Type B pancreatic cell (in vitro differentiated cells): ENCODE data around the gene SSTR4. TPM values are rescaled to one million over a fixed set of nuclear protein-coding genes. Genes with fewer than 3 reads are reported as not detected.

Experiments
- DNase-seq: peaks from one replicate; pipeline ENCODE4 v3.0.0; 2021; ENCODE audit warnings: mixed read lengths; ENCODE audit not compliant: unreplicated experiment; ENCODE audit errors: extremely low spot score
- H3K27ac Mint-ChIP-seq: 2 replicates; pipeline ENCODE4 v1.8.0; 2021; ENCODE audit warnings: mild to moderate bottlenecking, mixed read lengths
- H3K27me3 Mint-ChIP-seq: 2 replicates; pipeline ENCODE4 v1.8.0; 2021; ENCODE audit warnings: mixed read lengths
- H3K36me3 Mint-ChIP-seq: 2 replicates; pipeline ENCODE4 v1.8.0; 2021; ENCODE audit warnings: mixed read lengths
- H3K4me1 Mint-ChIP-seq: one replicate; pipeline ENCODE4 v1.8.0; 2021; ENCODE audit warnings: mixed read lengths; ENCODE audit not compliant: unreplicated experiment
- H3K4me3 Mint-ChIP-seq: 2 replicates; pipeline ENCODE4 v1.8.0; 2021; ENCODE audit warnings: mild to moderate bottlenecking, mixed read lengths
- H3K9me3 Mint-ChIP-seq: 2 replicates; pipeline ENCODE4 v1.8.0; 2021; ENCODE audit warnings: mixed read lengths
- CTCF ChIP-seq: fragments of 200-600 bp; sonication (generic); conservative IDR thresholded peaks from 2 replicates; pipeline ENCODE4 v1.5.0; 2021; ENCODE audit warnings: antibody characterized with exemption, mild to moderate bottlenecking
- total RNA-seq: library from RNA; stranded (reverse); gene quantifications from 2 replicates; pipeline ENCODE4 v1.2.1, GENCODE V29; 2021; ENCODE audit warnings: low replicate concordance

The SSTR4 gene
- total RNA-seq, 1 donor from 2014 or later = not detected

GRCh38 chr20:23049201-23050075, 14.3 kb downstream of the SSTR4 start, which contains the start of gene THBD:
Gene THBD (minus strand): TSS chr20:23049672. CDS start chr20:23049504, 168 bp downstream.
- Mint-ChIP-seq H3K4me3 (peak within 1 kb of the TSS; percentile 91), H3K36me3 (peaks cover 3% of the 10 kb centered on the region), H3K27ac (peak within 1 kb of the TSS; percentile 41), H3K27me3 (peaks cover 78% of the 10 kb centered on the region), H3K4me1 (peaks cover 20% of the 10 kb centered on the region), H3K9me3 (no peaks in the 10 kb centered on the region)
- no peak for DNase-seq
- no peak for TF ChIP-seq CTCF

- Mint-ChIP-seq H3K4me3 (peak overlapping the region; percentile 91), H3K36me3 (peaks cover 3% of the 10 kb centered on the region), H3K4me1 (peaks cover 20% of the 10 kb centered on the region), H3K27me3 (peaks cover 72% of the 10 kb centered on the region), H3K9me3 (no peaks in the 10 kb centered on the region), H3K27ac (peak overlapping the region; percentile 41)
- TF ChIP-seq CTCF = no peak
- no peak for DNase-seq
Observed at GRCh38 chr20:23050076-23050838, 15.1 kb downstream of the SSTR4 start.

- TF ChIP-seq CTCF = peak; percentile 86
- Mint-ChIP-seq H3K4me3 (peak overlapping the region; percentile 91), H3K9me3 (no peaks in the 10 kb centered on the region), H3K36me3 (peaks cover 3% of the 10 kb centered on the region), H3K27me3 (peaks cover 69% of the 10 kb centered on the region), H3K4me1 (peaks cover 15% of the 10 kb centered on the region), H3K27ac (peak overlapping the region; percentile 80)
- peak; percentile 88 for DNase-seq
Observed at GRCh38 chr20:23050847-23051627, 15.9 kb downstream of the SSTR4 start.

GRCh38 chr20:23052904-23053303, 17.8 kb downstream of the SSTR4 start:
- no peak for TF ChIP-seq CTCF
- Mint-ChIP-seq H3K36me3 (no peaks in the 10 kb centered on the region), H3K27me3 (peaks cover 60% of the 10 kb centered on the region), H3K9me3 (peaks cover 3% of the 10 kb centered on the region), H3K27ac (no peak overlapping the region), H3K4me3 (no peak overlapping the region), H3K4me1 (peaks cover 9% of the 10 kb centered on the region)
- no peak for DNase-seq

DNA sequence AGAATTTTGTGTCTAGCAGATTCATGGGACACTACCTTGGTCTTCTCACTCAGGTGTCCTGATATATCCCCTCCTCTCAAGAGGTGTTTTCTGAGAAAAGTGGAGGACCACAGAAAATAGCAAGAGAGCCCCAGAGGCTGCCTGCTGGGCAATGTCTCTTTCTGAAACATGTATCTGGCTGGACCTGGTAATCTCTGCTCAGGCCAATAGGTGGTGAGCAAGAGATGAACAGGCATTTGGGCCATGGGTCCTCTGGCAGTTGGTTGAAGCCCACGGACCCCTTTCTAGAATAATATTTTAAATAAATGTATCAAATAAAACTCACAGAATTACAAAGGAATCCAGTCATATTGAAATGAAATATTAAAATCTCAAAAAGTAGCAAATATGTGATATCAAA, 23.1 kb downstream of the SSTR4 start:
- H3K27me3 Mint-ChIP-seq = peaks cover 22% of the 10 kb centered on the region
- no peak for TF ChIP-seq CTCF
- no peak for DNase-seq
- H3K4me3 Mint-ChIP-seq = no peak overlapping the region
- H3K4me1 Mint-ChIP-seq = peaks cover 12% of the 10 kb centered on the region
- H3K27ac Mint-ChIP-seq = no peak overlapping the region
- H3K36me3 Mint-ChIP-seq = no peaks in the 10 kb centered on the region
- peaks cover 3% of the 10 kb centered on the region for H3K9me3 Mint-ChIP-seq
